SKM-1 (cell line): ENCODE data around the gene AQP2.

Experiments used
- DNase-seq: peaks from one replicate; lab custom pipeline; 2025; ENCODE audit not compliant: unreplicated experiment; lab: John Stamatoyannopoulos, UW

The AQP2 gene

GRCh38 chr12:49967777-49968250 is 17.3 kb downstream of the AQP2 start:
- no peak for DNase-seq

GRCh38 chr12:49968471-49968870 is 17.9 kb downstream of the AQP2 start:
- DNase-seq, result no peak

- no peak for DNase-seq
Observed at GRCh38 chr12:49969027-49969426, 18.5 kb downstream of the AQP2 start.

- DNase-seq, result no peak
Observed at GRCh38 chr12:49969651-49970429, 19.3 kb downstream of the AQP2 start.

- DNase-seq, result no peak
Observed at GRCh38 chr12:49970658-49971057, 20.1 kb downstream of the AQP2 start.

GRCh38 chr12:49971141-49971540 is 20.6 kb downstream of the AQP2 start:
- no peak for DNase-seq

GRCh38 chr12:49972129-49972528 is 21.6 kb downstream of the AQP2 start:
- DNase-seq, result no peak

GRCh38 chr12:49972641-49973360 is 22.3 kb downstream of the AQP2 start, which contains the start of gene AQP6:
Gene AQP6, plus strand, starts transcription at chr12:49972947. Its CDS starts 227 bp downstream, at chr12:49973174.
- DNase-seq, result no peak

- no peak for DNase-seq
Observed at GRCh38 chr12:49973361-49973830, 22.9 kb downstream of the AQP2 start.

GRCh38 chr12:49974231-49974675 is 23.7 kb downstream of the AQP2 start:
- DNase-seq, result no peak

- no peak for DNase-seq
Observed at GRCh38 chr12:49974677-49975317, 24.3 kb downstream of the AQP2 start.

- DNase-seq, result no peak
Observed at GRCh38 chr12:49975318-49975761, 24.8 kb downstream of the AQP2 start.

GRCh38 chr12:49976557-49976956 is 26.0 kb downstream of the AQP2 start:
- DNase-seq, result no peak

GRCh38 chr12:49978125-49978524 is 27.6 kb downstream of the AQP2 start:
- DNase-seq, result no peak

- no peak for DNase-seq
Observed at GRCh38 chr12:49979016-49979586, 28.6 kb downstream of the AQP2 start.

- no peak for DNase-seq
Observed at GRCh38 chr12:49979791-49980190, 29.3 kb downstream of the AQP2 start.

GRCh38 chr12:49980501-49981349 is 30.2 kb downstream of the AQP2 start:
- no peak for DNase-seq

- DNase-seq, result no peak
Observed at GRCh38 chr12:49982246-49983087, 31.9 kb downstream of the AQP2 start.

- DNase-seq, result no peak
Observed at GRCh38 chr12:49983892-49984291, 33.4 kb downstream of the AQP2 start.
